GM19452 (cell line): Measurements from ENCODE around the gene KSR2.

Source experiments
- ATAC-seq: cut with Tn5 transposase; IDR thresholded peaks from one replicate; pipeline ENCODE4 v1.9.1; 2021; ENCODE audit not compliant: unreplicated experiment

Gene KSR2

GRCh38 chr12:117547209-117547608 lies 421.6 kb downstream of the KSR2 start:
- ATAC-seq: no peak

GRCh38 chr12:117545216-117545615 lies 423.6 kb downstream of the KSR2 start:
- ATAC-seq: no peak

GRCh38 chr12:117540011-117540410 lies 428.8 kb downstream of the KSR2 start:
- ATAC-seq: no peak

- no peak for ATAC-seq
These were observed 429.9 kb downstream of the KSR2 start for GRCh38 chr12:117538926-117539325.

- ATAC-seq: no peak
These were observed 430.6 kb downstream of the KSR2 start for GRCh38 chr12:117538032-117538690.

GRCh38 chr12:117533687-117534086 lies 435.1 kb downstream of the KSR2 start:
- ATAC-seq: no peak

GRCh38 chr12:117530796-117531195 lies 438.0 kb downstream of the KSR2 start:
- ATAC-seq: no peak

- ATAC-seq: no peak
These were observed 440.3 kb downstream of the KSR2 start for GRCh38 chr12:117528538-117528937.

GRCh38 chr12:117527479-117527855 lies 441.3 kb downstream of the KSR2 start:
- no peak for ATAC-seq

GRCh38 chr12:117526757-117527478 lies 441.9 kb downstream of the KSR2 start:
- ATAC-seq: no peak

- no peak for ATAC-seq
These were observed 443.0 kb downstream of the KSR2 start for GRCh38 chr12:117525766-117526165.

- no peak for ATAC-seq
These were observed 444.0 kb downstream of the KSR2 start for GRCh38 chr12:117524806-117525205.

GRCh38 chr12:117523971-117524370 lies 444.8 kb downstream of the KSR2 start:
- no peak for ATAC-seq

GRCh38 chr12:117522559-117522958 lies 446.2 kb downstream of the KSR2 start:
- no peak for ATAC-seq

GRCh38 chr12:117521867-117522266 lies 446.9 kb downstream of the KSR2 start:
- ATAC-seq: no peak

GRCh38 chr12:117521346-117521745 lies 447.4 kb downstream of the KSR2 start:
- ATAC-seq: no peak

- no peak for ATAC-seq
These were observed 450.1 kb downstream of the KSR2 start for GRCh38 chr12:117518594-117519270.

GRCh38 chr12:117517219-117517739 lies 451.5 kb downstream of the KSR2 start:
- ATAC-seq: no peak

- ATAC-seq: no peak
These were observed 452.8 kb downstream of the KSR2 start for GRCh38 chr12:117516034-117516433.

GRCh38 chr12:117514016-117514415 lies 454.8 kb downstream of the KSR2 start:
- ATAC-seq: no peak

GRCh38 chr12:117513353-117513752 lies 455.4 kb downstream of the KSR2 start:
- ATAC-seq: no peak

GRCh38 chr12:117508468-117508867 lies 460.3 kb downstream of the KSR2 start:
- ATAC-seq: no peak
